Activated T-helper 2 cell treated with anti-CD3 and anti-CD28 coated beads, Interferon-gamma antibody, Interleukin-2, Interleukin-4, amounts not matched to agents 10 μg/mL and 5 μg/mL and 100 μg/mL, durations not matched to agents 14 hours and 24 hours and 36 hours (primary cell): ENCODE results near the gene LLGL2. TPM values are rescaled to one million over a fixed set of nuclear protein-coding genes. Genes with fewer than 3 reads are reported as not detected.

ENCODE experiments used
- DNase-seq: peaks from one replicate; pipeline ENCODE4 v3.0.0; 2021; ENCODE audit warnings: low spot score
- H3K27ac Mint-ChIP-seq: one replicate; pipeline ENCODE4 v1.8.0; 2021; ENCODE audit warnings: mixed read lengths
- H3K27me3 Mint-ChIP-seq: one replicate; pipeline ENCODE4 v1.8.0; 2021; ENCODE audit warnings: low read depth, mixed read lengths
- H3K36me3 Mint-ChIP-seq: one replicate; pipeline ENCODE4 v1.8.0; 2021; ENCODE audit warnings: low read depth, mixed read lengths
- H3K4me1 Mint-ChIP-seq: one replicate; pipeline ENCODE4 v1.8.0; 2021; ENCODE audit warnings: low read depth, mixed read lengths
- H3K4me3 Mint-ChIP-seq: one replicate; pipeline ENCODE4 v1.8.0; 2021; ENCODE audit warnings: low read depth, mild to moderate bottlenecking, moderate library complexity, mixed read lengths
- H3K9me3 Mint-ChIP-seq: one replicate; pipeline ENCODE4 v1.8.0; 2021; ENCODE audit warnings: mixed read lengths
- intact Hi-C: fragments of 100-400 bp; cut with micrococcal nuclease; formaldehyde crosslinking; loops from one replicate; pipeline ENCODE4 v1.15.1; 2023
- total RNA-seq: library from RNA; stranded (reverse); gene quantifications from 2 replicates; pipeline ENCODE4 v1.2.3, GENCODE V29; 2022

Gene LLGL2
- total RNA-seq, 1 donor from 2014 or later = 13.5 TPM

DNA sequence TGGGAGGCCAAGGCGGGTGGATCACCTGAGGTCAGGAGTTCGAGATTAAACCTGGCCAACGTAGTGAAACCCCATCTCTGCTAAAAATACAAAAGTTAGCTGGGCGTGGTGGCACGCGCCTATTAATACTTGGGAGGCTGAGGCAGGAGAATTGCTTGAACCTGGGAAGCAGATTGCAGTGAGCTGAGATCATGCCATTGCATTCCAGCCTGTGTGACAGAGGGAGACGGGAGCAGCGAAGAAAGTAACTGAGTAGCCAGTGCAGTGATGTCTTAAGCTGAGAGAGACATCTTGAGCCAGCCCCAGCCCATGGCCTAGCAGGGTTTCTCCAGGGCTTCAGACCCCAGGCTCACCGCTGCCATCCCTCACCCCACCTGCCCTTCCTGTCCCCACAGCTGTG is 97.9 kb downstream of the LLGL2 start:
- intact Hi-C loops = no loop called here
- Mint-ChIP-seq H3K27ac (no peak overlapping the region), H3K27me3 (no peaks in the 10 kb centered on the region), H3K4me1 (no peaks in the 10 kb centered on the region), H3K36me3 (no peaks in the 10 kb centered on the region), H3K4me3 (no peak overlapping the region), H3K9me3 (no peaks in the 10 kb centered on the region)
- no peak for DNase-seq

DNA sequence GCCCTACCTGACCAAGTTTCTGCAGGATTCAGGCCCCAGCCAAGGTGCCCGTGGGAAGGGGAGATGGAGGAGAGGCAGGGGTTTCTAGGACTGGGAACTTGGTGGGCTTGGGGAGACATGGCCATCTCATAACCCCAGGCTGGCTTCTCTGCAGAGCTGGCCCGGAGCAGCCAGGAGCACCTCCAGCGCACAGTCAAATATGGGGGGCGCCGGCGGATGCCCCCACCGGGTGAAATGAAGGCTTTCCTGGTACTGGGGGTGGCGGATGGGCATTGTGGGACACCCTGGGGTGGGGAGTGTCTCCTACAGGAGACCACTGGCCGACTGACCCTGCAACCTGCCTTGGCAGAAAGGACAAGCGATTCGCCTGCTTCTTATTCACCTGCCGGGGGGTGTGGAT is 98.5 kb downstream of the LLGL2 start:
- no peak for DNase-seq
- no peak overlapping the region for H3K4me3 Mint-ChIP-seq
- no peaks in the 10 kb centered on the region for H3K4me1 Mint-ChIP-seq
- H3K36me3 Mint-ChIP-seq = no peaks in the 10 kb centered on the region
- no peaks in the 10 kb centered on the region for H3K9me3 Mint-ChIP-seq
- H3K27ac Mint-ChIP-seq = no peak overlapping the region
- no peaks in the 10 kb centered on the region for H3K27me3 Mint-ChIP-seq
- intact Hi-C loops = no loop called here

Other genes starting within 250 kb of the LLGL2 start
- gene SLC25A19, start 236.3 kb upstream of the LLGL2 start, total RNA-seq = 97.4 and 101 TPM in 2 replicates
- gene GRB2, start 120.0 kb upstream of the LLGL2 start, total RNA-seq = 176 and 188 TPM in 2 replicates
- gene TMEM94, start 69.1 kb upstream of the LLGL2 start, total RNA-seq = 71.1 and 79.3 TPM in 2 replicates
- gene CASKIN2, start 10.2 kb upstream of the LLGL2 start, total RNA-seq = 2.2 and 2.3 TPM in 2 replicates
- 74.6 and 78.2 TPM in 2 replicates for gene TSEN54, start 9.2 kb upstream of the LLGL2 start, total RNA-seq
- gene MYO15B, start 62.1 kb downstream of the LLGL2 start, total RNA-seq = 33.9 and 34.8 TPM in 2 replicates
- gene SMIM5, start 107.7 kb downstream of the LLGL2 start, total RNA-seq = 0.09 and 0.16 TPM in 2 replicates
- gene RECQL5, start 141.5 kb downstream of the LLGL2 start, total RNA-seq = 30.8 and 33.3 TPM in 2 replicates
- 97.6 and 101 TPM in 2 replicates for gene SAP30BP, start 141.6 kb downstream of the LLGL2 start, total RNA-seq
- gene ITGB4, start 195.8 kb downstream of the LLGL2 start, total RNA-seq = 1.3 and 2.0 TPM in 2 replicates
- gene GALK1, start 239.5 kb downstream of the LLGL2 start, total RNA-seq = 55.4 and 63.7 TPM in 2 replicates